Astrocyte (in vitro differentiated cells and primary cell): ENCODE results near the gene DLGAP4. TPM values are rescaled to one million over a fixed set of nuclear protein-coding genes. Genes with fewer than 3 reads are reported as not detected.

ENCODE experiments used
- DNase-seq: peaks from one replicate; pipeline ENCODE4 v3.0.0-alpha.2; 2010; ENCODE audit warnings: low read depth
- FAIRE-seq: peaks from 2 replicates; lab custom pipeline; 2011; peaks lifted over from hg19 to GRCh38; lab: Jason Lieb, UNC
- H2AFZ ChIP-seq: 2 replicates; pipeline ENCODE4 v1.6.0; 2012; ENCODE audit warnings: low read depth, low read length, inconsistent platforms
- H3K27ac ChIP-seq: 2 replicates; pipeline ENCODE4 v1.5.1; 2011; ENCODE audit warnings: low read depth, low read length, inconsistent platforms
- H3K27me3 ChIP-seq: 2 replicates; pipeline ENCODE4 v1.6.0; 2011; ENCODE audit warnings: low read length, inconsistent platforms; ENCODE audit not compliant: insufficient read depth
- H3K36me3 ChIP-seq: 2 replicates; pipeline ENCODE4 v1.5.1; 2011; ENCODE audit warnings: low read length, inconsistent platforms; ENCODE audit not compliant: insufficient read depth
- H3K4me1 ChIP-seq: 2 replicates; pipeline ENCODE4 v1.5.1; 2011; ENCODE audit warnings: low read length, inconsistent platforms; ENCODE audit not compliant: insufficient read depth
- H3K4me2 ChIP-seq: 2 replicates; pipeline ENCODE4 v1.6.0; 2012; ENCODE audit warnings: low read length, inconsistent platforms
- H3K4me3 ChIP-seq: 2 replicates; pipeline ENCODE4 v1.5.1; 2011; ENCODE audit warnings: low read depth, mild to moderate bottlenecking, low read length, inconsistent platforms; ENCODE audit not compliant: insufficient read depth
- H3K79me2 ChIP-seq: 2 replicates; pipeline ENCODE4 v1.6.0; 2012; ENCODE audit warnings: mild to moderate bottlenecking, low read length, inconsistent platforms; ENCODE audit not compliant: insufficient read depth
- H3K9ac ChIP-seq: 2 replicates; pipeline ENCODE4 v1.6.0; 2012; ENCODE audit warnings: mild to moderate bottlenecking, low read length, inconsistent platforms
- H3K9me3 ChIP-seq: 2 replicates; pipeline ENCODE4 v1.5.1; 2012; ENCODE audit warnings: low read depth, mild to moderate bottlenecking, low read length, inconsistent platforms; ENCODE audit not compliant: insufficient read depth
- H4K20me1 ChIP-seq: 2 replicates; pipeline ENCODE4 v1.6.0; 2012; ENCODE audit warnings: low read length, inconsistent platforms; ENCODE audit not compliant: insufficient read depth
- H3K27ac Mint-ChIP-seq: one replicate; pipeline ENCODE4 v1.8.0; 2021; ENCODE audit warnings: mild to moderate bottlenecking, mixed read lengths; ENCODE audit not compliant: unreplicated experiment
- H3K27me3 Mint-ChIP-seq: one replicate; pipeline ENCODE4 v1.8.0; 2021; ENCODE audit warnings: low read depth, mixed read lengths; ENCODE audit not compliant: unreplicated experiment
- H3K36me3 Mint-ChIP-seq: one replicate; pipeline ENCODE4 v1.8.0; 2021; ENCODE audit warnings: low read depth, mixed read lengths; ENCODE audit not compliant: unreplicated experiment
- H3K4me1 Mint-ChIP-seq: one replicate; pipeline ENCODE4 v1.8.0; 2021; ENCODE audit warnings: low read depth, mixed read lengths; ENCODE audit not compliant: unreplicated experiment
- H3K4me3 Mint-ChIP-seq: one replicate; pipeline ENCODE4 v1.8.0; 2021; ENCODE audit warnings: mild to moderate bottlenecking, moderate library complexity, mixed read lengths; ENCODE audit not compliant: unreplicated experiment
- H3K9me3 Mint-ChIP-seq: one replicate; pipeline ENCODE4 v1.8.0; 2021; ENCODE audit warnings: mild to moderate bottlenecking, mixed read lengths; ENCODE audit not compliant: unreplicated experiment
- EZH2 ChIP-seq: IDR thresholded peaks from 2 replicates; pipeline ENCODE4 v1.6.1; 2012; ENCODE audit warnings: mild to moderate bottlenecking, low read length, inconsistent platforms; ENCODE audit not compliant: insufficient read depth
- total RNA-seq: library from RNA; stranded (reverse); gene quantifications from 2 replicates; pipeline ENCODE4 v1.2.1, GENCODE V29; 2021
- TF ChIP-seq, protein P1 (sequence below): IDR thresholded peaks from 2 replicates; pipeline ENCODE4 v1.5.1; 2011; ENCODE audit warnings: low read depth, mild to moderate bottlenecking, inconsistent platforms, low read length, moderate library complexity; ENCODE audit not compliant: insufficient read depth

DLGAP4 gene
- total RNA-seq, 1 donor from 2014 or later, result 135 TPM

DNA sequence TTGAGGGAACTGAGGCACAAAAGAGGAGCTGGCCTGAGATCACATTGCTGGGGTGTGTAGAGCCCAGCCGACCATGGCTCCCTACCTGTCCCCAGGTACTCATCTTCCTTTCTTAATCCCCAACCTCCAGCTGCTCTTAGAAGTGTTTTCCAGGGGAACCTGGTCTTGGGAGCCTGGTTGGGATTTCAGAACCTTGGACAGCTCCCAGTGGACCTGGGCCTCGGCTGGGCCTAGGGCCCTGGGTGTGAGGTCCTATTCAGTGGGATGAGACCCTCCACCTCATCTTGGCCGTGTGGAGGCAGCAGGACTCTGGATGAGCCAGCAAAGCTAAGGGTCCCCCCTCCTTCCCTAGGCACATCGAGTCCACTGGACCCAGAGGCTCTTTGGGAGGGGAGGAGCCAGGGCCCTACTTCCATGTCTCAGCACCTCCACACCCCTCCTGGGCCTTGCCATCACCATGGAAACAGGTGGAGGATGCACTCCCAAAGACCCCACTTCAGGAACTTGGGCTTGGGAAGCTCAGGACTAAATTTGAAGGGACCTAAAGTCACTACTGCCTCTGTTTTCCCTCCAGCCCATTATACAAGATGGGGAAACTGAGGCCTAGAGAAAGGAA is 38.5 kb downstream of the DLGAP4 start:
- no peak overlapping the region for H3K9ac ChIP-seq
- Mint-ChIP-seq H3K36me3 (no peaks in the 10 kb centered on the region), H3K9me3 (peaks cover 3% of the 10 kb centered on the region), H3K27ac (no peak overlapping the region), H3K4me3 (no peak overlapping the region), H3K4me1 (no peaks in the 10 kb centered on the region), H3K27me3 (peaks cover 20% of the 10 kb centered on the region)
- TF ChIP-seq, protein P1, sequence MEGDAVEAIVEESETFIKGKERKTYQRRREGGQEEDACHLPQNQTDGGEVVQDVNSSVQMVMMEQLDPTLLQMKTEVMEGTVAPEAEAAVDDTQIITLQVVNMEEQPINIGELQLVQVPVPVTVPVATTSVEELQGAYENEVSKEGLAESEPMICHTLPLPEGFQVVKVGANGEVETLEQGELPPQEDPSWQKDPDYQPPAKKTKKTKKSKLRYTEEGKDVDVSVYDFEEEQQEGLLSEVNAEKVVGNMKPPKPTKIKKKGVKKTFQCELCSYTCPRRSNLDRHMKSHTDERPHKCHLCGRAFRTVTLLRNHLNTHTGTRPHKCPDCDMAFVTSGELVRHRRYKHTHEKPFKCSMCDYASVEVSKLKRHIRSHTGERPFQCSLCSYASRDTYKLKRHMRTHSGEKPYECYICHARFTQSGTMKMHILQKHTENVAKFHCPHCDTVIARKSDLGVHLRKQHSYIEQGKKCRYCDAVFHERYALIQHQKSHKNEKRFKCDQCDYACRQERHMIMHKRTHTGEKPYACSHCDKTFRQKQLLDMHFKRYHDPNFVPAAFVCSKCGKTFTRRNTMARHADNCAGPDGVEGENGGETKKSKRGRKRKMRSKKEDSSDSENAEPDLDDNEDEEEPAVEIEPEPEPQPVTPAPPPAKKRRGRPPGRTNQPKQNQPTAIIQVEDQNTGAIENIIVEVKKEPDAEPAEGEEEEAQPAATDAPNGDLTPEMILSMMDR, result no peak
- no peak for TF ChIP-seq EZH2
- no peaks in the 10 kb centered on the region for H3K36me3 ChIP-seq
- H3K9me3 ChIP-seq, result no peaks in the 10 kb centered on the region
- peaks cover 3% of the 10 kb centered on the region for H4K20me1 ChIP-seq
- FAIRE-seq, result no peak
- no peaks in the 10 kb centered on the region for H3K27me3 ChIP-seq
- H3K79me2 ChIP-seq, result no peaks in the 10 kb centered on the region
- no peak overlapping the region for H3K27ac ChIP-seq
- H3K4me1 ChIP-seq, result no peaks in the 10 kb centered on the region
- no peak overlapping the region for H2AFZ ChIP-seq
- no peak overlapping the region for H3K4me2 ChIP-seq
- DNase-seq, result peak; percentile 25
- no peak overlapping the region for H3K4me3 ChIP-seq

DNA sequence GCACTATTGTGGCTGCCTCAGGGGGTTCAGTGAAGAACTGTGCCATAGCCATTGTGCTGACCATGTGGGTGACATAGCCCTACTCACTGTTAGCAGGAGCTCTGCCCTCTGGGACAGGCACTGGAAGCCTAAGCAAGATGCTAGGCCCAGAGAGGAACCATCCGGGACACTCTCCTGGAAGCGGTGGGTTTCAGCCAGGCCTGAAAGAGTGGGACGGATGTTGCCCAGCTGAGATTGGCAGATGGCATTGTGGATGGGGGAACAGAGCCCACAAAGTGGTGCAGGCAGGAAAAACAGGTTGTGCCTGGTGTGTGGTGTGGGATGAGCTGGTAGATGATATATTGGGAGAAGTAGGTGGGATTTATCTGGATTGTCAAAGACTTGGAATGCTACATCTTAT is 40.1 kb downstream of the DLGAP4 start:
- H4K20me1 ChIP-seq, result peaks cover 3% of the 10 kb centered on the region
- no peaks in the 10 kb centered on the region for H3K79me2 ChIP-seq
- peaks cover 20% of the 10 kb centered on the region for H3K27me3 Mint-ChIP-seq
- no peaks in the 10 kb centered on the region for H3K36me3 Mint-ChIP-seq
- no peak overlapping the region for H3K9ac ChIP-seq
- H2AFZ ChIP-seq, result no peak overlapping the region
- DNase-seq (no peak), FAIRE-seq (no peak)
- no peaks in the 10 kb centered on the region for H3K9me3 ChIP-seq
- H3K4me3 ChIP-seq, result no peak overlapping the region
- H3K36me3 ChIP-seq, result no peaks in the 10 kb centered on the region
- H3K27me3 ChIP-seq, result no peaks in the 10 kb centered on the region
- H3K4me1 Mint-ChIP-seq, result no peaks in the 10 kb centered on the region
- no peak overlapping the region for H3K27ac Mint-ChIP-seq
- H3K4me2 ChIP-seq, result no peak overlapping the region
- no peaks in the 10 kb centered on the region for H3K4me1 ChIP-seq
- H3K9me3 Mint-ChIP-seq, result peaks cover 3% of the 10 kb centered on the region
- H3K4me3 Mint-ChIP-seq, result no peak overlapping the region
- no peak overlapping the region for H3K27ac ChIP-seq
- no peak for TF ChIP-seq EZH2
- TF ChIP-seq, protein P1, result no peak

DNA sequence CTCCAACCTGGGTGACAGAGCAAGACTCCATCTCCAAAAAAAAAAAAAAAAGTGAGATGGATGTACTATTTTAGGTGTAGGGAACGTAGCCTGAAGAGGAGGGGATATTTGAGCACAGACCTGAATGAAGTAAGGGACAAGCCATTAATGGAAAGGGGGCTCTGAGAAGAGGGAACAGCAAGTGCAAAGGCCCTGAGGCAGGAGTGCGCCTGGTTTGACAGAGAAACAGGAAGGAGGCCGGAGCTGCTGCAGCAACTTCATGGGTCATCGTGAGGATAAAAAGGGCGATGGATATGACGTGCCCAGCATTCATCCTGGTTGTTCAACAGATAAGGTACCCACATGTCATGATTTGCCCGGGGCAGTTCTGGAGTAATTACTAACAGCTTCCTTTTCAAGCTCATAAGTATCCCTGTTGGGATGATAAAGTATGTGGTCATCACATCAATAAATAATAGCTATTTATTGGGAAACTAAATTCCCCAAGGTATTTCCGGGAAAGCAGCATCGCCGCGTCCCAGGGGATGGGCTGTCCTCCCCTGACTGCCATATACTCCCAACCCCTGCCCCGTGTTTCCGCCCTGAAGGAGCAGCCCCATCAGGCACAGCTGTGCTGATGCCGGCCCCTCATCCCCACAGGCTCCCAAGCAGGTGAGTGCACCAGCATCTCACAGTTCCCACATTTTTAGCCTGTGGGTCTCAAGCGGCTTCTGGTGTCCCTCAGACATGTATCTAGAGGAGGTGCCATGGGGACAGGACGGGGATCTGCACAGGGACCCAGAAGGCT is 43.4 kb downstream of the DLGAP4 start:
- H3K9ac ChIP-seq, result no peak overlapping the region
- H3K27ac ChIP-seq, result no peak overlapping the region
- H3K27me3 ChIP-seq, result no peaks in the 10 kb centered on the region
- no peak for DNase-seq
- no peak overlapping the region for H3K4me3 ChIP-seq
- H3K9me3 Mint-ChIP-seq, result peaks cover 3% of the 10 kb centered on the region
- no peak for FAIRE-seq
- no peaks in the 10 kb centered on the region for H3K36me3 Mint-ChIP-seq
- no peaks in the 10 kb centered on the region for H3K4me1 ChIP-seq
- no peaks in the 10 kb centered on the region for H3K36me3 ChIP-seq
- H4K20me1 ChIP-seq, result no peaks in the 10 kb centered on the region
- no peak overlapping the region for H3K4me3 Mint-ChIP-seq
- H3K27me3 Mint-ChIP-seq, result peaks cover 28% of the 10 kb centered on the region
- no peak overlapping the region for H2AFZ ChIP-seq
- no peak for TF ChIP-seq EZH2
- TF ChIP-seq, protein P1, result no peak
- no peak overlapping the region for H3K27ac Mint-ChIP-seq
- no peak overlapping the region for H3K4me2 ChIP-seq
- no peaks in the 10 kb centered on the region for H3K9me3 ChIP-seq
- peaks cover 2% of the 10 kb centered on the region for H3K4me1 Mint-ChIP-seq
- H3K79me2 ChIP-seq, result no peaks in the 10 kb centered on the region
